Activated CD4-positive, alpha-beta memory T cell treated with anti-CD3 and anti-CD28 coated beads for 36 hours (primary cell): Measurements from ENCODE around the gene MYCN. TPM values are rescaled to one million over a fixed set of nuclear protein-coding genes. Genes with fewer than 3 reads are reported as not detected.

Experiments used
- CTCF ChIA-PET: fragments of 350-600 bp; sonication (Branson Sonifier 250); formaldehyde crosslinking; loops from one replicate; lab custom pipeline; 2021; ENCODE audit warnings: antibody characterized with exemption, inconsistent platforms; lab: Charles Lee
- POLR2A ChIA-PET: fragments of 350-600 bp; sonication (Branson Sonifier 250); formaldehyde crosslinking; loops from one replicate; lab custom pipeline; 2021; ENCODE audit warnings: antibody characterized with exemption; lab: Charles Lee
- DNase-seq: peaks from one replicate; pipeline ENCODE4 v3.0.0-alpha.2; 2020
- H3K27ac Mint-ChIP-seq: one replicate; pipeline ENCODE4 v1.8.0; 2021; ENCODE audit warnings: mixed read lengths
- H3K27me3 Mint-ChIP-seq: one replicate; pipeline ENCODE4 v1.8.0; 2021; ENCODE audit warnings: mixed read lengths
- H3K36me3 Mint-ChIP-seq: one replicate; pipeline ENCODE4 v1.8.0; 2021; ENCODE audit warnings: mixed read lengths
- H3K4me1 Mint-ChIP-seq: one replicate; pipeline ENCODE4 v1.8.0; 2021; ENCODE audit warnings: low read depth, mixed read lengths
- H3K4me3 Mint-ChIP-seq: one replicate; pipeline ENCODE4 v1.8.0; 2021; ENCODE audit warnings: mild to moderate bottlenecking, mixed read lengths
- H3K9me3 Mint-ChIP-seq: one replicate; pipeline ENCODE4 v1.8.0; 2021; ENCODE audit warnings: mixed read lengths
- intact Hi-C: fragments of 100-400 bp; cut with micrococcal nuclease; formaldehyde crosslinking; loops from one replicate; pipeline ENCODE4 v1.15.1; 2023
- total RNA-seq, 2 experiments: library from RNA; stranded (reverse); gene quantifications; one replicate each; pipeline ENCODE4 v1.2.3, GENCODE V29; 2021

MYCN gene
- total RNA-seq = under 1 TPM; 0.17 to 0.38 TPM

DNA sequence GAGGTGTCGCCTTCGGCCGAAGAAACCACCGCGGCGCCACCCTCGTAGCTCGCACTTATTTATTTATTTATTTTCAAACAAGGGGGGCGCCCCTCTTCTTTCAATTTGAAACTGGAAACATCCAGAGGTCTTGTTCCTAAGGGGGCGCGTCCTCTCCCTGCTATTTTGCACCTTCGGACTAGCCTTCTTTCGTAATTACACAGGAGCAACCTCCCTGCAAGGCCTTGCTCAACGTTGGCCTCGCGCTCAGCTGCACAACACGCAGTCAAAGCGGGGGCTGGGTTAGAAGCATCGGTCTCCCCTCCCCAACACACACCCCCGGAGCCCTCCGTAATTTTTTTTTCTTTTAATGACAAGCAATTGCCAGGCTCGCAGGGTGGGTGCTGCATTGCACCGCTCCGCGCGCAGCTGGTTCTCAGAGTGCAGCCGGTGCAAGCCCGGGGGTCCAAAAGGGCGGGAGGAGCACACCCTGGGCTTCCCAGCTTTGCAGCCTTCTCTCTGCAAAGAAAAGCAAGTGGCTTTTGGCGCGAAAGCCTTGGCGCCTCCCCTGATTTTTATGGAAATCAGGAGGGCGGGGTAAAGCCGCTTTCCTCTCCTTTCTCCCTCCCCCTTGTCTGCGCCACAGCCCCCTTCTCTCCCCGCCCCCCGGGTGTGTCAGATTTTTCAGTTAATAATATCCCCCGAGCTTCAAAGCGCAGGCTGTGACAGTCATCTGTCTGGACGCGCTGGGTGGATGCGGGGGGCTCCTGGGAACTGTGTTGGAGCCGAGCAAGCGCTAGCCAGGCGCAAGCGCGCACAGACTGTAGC, at the start of gene MYCN:
TSS of gene MYCN (plus strand) at position 697 of the 807 bp plus-strand sequence. CDS start 1,515 bp downstream, outside the sequence.
- Mint-ChIP-seq H3K4me3 (peak within 1 kb of the TSS; percentile 33), H3K9me3 (no peaks in the 10 kb centered on the region), H3K27me3 (peaks cover 41% of the 10 kb centered on the region), H3K4me1 (peaks cover 20% of the 10 kb centered on the region), H3K27ac (no peak within 1 kb of the TSS), H3K36me3 (no peaks in the 10 kb centered on the region)
- ChIA-PET POLR2A (no interaction called here), CTCF (interaction anchor here (0.7 to 3.7 kb wide), 22 partner anchors 9 to 682 kb away, joined by 3 to 39 read pairs (median 4); no protein-coding TSS in a partner anchor)
- peak; percentile 61 for DNase-seq
- intact Hi-C loops = loop anchor here (2.0 to 10.0 kb wide), 6 partner anchors 29 to 567 kb away; no protein-coding TSS in a partner anchor

DNA sequence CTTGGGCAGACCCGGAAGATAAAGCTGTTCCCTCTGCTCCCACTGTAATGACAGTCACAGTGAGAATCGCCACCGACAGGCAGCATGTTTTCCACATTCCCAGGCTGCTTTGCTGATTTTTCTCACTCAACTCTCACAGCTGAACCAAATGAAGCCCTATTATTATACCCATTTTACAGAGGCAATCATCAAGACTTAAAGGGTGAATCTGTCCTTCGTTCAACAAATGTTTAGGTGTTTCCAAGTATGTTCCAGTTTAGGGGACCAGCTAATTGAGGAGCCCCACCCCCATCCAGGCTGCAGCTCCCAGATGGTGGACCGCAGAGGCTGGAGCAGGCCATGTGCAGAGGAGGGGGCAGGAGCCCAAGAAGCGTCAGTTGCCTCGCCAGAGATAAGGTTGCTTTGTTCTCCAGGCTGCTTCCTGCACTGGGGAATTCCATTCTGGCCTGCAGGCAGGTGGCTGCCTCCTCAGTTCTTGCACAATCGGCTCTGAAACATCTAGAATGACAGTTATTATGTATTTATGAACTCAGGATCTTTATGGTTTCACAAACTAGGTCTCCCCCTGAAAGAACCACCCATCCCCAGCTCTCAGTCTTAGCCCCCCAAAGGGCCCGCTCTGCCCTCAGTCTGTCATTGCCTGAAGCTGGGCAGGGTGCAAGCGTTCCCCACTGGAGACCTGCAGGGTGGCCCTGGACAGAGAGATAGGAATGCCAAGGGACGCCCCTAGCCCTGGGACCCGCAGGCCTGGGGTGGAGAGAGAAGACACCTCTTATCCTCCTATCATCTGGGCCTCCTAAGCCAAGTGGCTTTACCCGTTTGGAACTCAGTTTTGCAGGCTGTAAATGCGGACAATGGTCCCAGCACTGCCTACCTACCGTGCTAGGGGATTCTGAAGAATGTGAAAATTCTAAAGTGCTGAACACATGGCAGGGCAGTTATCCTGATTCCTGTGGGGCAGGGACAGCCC, 49.1 kb upstream of the MYCN start:
- no peaks in the 10 kb centered on the region for H3K4me1 Mint-ChIP-seq
- ChIA-PET POLR2A (no interaction called here), CTCF (no interaction called here)
- no peak for DNase-seq
- no peaks in the 10 kb centered on the region for H3K36me3 Mint-ChIP-seq
- no peak overlapping the region for H3K4me3 Mint-ChIP-seq
- intact Hi-C loops = no loop called here
- no peaks in the 10 kb centered on the region for H3K9me3 Mint-ChIP-seq
- no peaks in the 10 kb centered on the region for H3K27me3 Mint-ChIP-seq
- H3K27ac Mint-ChIP-seq = no peak overlapping the region

DNA sequence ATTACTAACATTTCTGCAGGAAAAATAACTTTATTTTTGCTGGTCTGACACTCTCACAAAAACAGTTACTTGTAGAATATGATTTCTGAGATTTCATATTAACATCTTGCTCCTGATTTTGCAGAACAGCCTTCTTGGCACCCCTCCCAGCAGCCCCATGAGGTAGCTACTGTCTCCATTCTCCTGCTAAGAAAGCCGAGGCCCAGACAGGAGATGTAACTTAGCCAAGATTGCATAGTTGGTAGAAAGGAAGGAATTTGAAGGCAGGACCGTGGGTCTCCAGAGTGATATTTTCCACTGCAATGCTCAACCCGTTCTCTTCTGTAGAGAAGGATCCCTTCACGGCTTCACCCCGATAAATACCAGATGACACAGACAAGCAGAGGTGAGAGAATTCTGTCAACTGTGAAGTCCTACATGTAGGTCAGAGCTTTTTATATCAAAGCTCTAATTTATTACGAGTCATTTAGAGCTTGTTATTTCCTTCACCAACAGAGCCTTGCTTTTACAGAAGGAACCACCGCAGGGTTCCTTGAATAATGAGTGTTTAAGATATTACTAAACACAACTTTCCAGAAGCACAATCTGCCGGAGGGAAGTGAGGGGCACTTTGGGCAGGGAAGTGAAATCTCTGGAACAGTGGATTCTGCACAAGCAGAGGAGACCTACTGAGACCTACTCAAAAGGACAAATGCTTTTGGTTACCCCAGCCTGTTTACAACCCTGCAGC, 48.0 kb upstream of the MYCN start:
- ChIA-PET POLR2A (no interaction called here), CTCF (no interaction called here)
- Mint-ChIP-seq H3K27ac (no peak overlapping the region), H3K9me3 (peaks cover 5% of the 10 kb centered on the region), H3K27me3 (no peaks in the 10 kb centered on the region), H3K36me3 (no peaks in the 10 kb centered on the region), H3K4me1 (no peaks in the 10 kb centered on the region), H3K4me3 (no peak overlapping the region)
- intact Hi-C loops = no loop called here
- no peak for DNase-seq

DNA sequence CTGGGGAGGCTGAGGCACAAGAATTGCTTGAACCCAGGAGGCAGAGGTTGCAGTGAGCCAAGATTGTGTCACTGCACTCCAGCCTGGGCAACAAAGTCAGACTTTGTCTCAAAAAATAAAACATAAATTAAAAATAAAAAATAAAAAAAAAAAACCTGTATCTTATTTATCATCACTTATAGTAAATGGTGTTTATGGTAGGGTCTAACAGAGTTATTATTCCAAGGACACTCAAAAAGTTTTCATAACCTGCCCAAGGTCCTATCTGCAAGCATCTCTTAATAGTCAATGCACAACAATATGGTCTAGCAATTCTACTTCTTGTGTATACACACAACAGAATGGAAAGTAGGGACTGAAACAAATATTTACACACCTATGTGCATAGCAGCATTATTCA, 47.3 kb upstream of the MYCN start:
- intact Hi-C loops = no loop called here
- no peak for DNase-seq
- ChIA-PET CTCF (no interaction called here), POLR2A (no interaction called here)
- Mint-ChIP-seq H3K27ac (no peak overlapping the region), H3K4me1 (no peaks in the 10 kb centered on the region), H3K36me3 (no peaks in the 10 kb centered on the region), H3K9me3 (peaks cover 9% of the 10 kb centered on the region), H3K27me3 (no peaks in the 10 kb centered on the region), H3K4me3 (no peak overlapping the region)

DNA sequence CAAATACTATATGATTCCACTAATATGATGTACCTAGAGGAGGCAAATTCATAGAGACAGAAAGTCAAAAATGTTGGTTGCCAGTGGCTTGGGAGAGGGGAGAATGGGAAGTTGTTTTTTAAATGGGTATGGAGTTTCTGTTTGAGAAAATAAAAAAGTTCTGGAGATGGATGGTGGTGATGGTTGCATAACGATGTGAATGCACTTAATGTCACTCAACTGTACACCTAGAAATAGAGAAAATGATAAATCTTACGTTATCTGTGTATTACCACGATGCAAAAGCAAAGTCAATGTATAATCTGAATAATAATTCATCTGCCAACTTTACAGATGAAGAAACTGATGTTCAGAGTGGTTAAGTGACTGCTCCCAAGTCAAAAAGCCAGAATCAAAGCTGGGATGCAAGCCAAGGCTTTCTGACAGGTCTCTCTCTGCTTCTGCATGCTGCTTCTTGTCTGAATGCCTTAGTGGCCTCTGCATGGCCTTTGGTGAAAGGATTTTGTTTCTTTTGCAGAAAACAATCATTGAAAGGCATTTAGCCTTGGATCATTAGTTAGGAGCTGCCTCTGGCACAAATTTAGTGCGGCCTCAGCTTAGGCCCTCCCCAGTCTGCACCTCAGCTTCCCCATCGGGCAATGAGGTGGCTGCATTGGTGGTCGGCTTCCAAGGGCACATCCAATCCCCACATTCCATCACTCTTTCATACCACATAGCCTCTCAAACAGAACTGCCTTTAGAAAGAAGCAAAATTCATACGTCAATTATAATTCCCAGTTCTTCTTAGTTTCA, 46.5 kb upstream of the MYCN start:
- Mint-ChIP-seq H3K27me3 (no peaks in the 10 kb centered on the region), H3K4me1 (no peaks in the 10 kb centered on the region), H3K36me3 (no peaks in the 10 kb centered on the region), H3K4me3 (no peak overlapping the region), H3K27ac (no peak overlapping the region), H3K9me3 (peaks cover 13% of the 10 kb centered on the region)
- ChIA-PET CTCF (no interaction called here), POLR2A (no interaction called here)
- no peak for DNase-seq
- intact Hi-C loops = no loop called here

DNA sequence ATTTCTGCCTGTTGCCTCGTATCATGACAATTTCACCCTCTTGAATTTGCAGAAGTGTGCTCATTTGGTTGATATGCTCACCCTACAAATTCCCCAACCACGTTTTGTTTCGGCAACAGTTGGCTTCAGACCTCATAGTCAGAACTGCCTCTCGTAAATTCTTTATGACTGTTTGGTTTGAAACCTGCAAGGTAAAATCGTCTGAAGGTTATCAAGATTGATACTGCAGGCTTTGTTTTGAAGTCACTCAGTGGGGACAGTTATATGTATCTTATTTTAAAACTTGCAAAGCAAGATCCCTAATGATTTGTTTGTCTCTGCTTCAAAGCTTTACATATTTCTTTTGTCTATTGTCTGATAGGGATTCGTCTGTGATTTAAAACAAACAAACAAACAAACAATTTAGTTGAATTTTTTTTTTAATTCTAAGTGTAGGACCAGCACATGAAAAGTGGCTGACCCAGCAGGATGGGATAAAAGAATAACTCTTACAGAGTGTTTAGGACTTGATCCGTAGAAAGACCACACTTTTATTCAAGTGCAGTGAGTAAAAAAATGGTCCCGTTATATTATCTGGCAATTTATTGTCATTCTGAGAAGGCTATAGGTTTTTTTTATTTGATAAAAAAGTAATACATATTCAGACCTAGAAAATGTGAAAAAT, 45.7 kb upstream of the MYCN start:
- no peak for DNase-seq
- Mint-ChIP-seq H3K27me3 (no peaks in the 10 kb centered on the region), H3K4me3 (no peak overlapping the region), H3K4me1 (no peaks in the 10 kb centered on the region), H3K27ac (no peak overlapping the region), H3K36me3 (no peaks in the 10 kb centered on the region), H3K9me3 (peaks cover 14% of the 10 kb centered on the region)
- intact Hi-C loops = no loop called here
- CTCF ChIA-PET = no interaction called here
- POLR2A ChIA-PET = no interaction called here

DNA sequence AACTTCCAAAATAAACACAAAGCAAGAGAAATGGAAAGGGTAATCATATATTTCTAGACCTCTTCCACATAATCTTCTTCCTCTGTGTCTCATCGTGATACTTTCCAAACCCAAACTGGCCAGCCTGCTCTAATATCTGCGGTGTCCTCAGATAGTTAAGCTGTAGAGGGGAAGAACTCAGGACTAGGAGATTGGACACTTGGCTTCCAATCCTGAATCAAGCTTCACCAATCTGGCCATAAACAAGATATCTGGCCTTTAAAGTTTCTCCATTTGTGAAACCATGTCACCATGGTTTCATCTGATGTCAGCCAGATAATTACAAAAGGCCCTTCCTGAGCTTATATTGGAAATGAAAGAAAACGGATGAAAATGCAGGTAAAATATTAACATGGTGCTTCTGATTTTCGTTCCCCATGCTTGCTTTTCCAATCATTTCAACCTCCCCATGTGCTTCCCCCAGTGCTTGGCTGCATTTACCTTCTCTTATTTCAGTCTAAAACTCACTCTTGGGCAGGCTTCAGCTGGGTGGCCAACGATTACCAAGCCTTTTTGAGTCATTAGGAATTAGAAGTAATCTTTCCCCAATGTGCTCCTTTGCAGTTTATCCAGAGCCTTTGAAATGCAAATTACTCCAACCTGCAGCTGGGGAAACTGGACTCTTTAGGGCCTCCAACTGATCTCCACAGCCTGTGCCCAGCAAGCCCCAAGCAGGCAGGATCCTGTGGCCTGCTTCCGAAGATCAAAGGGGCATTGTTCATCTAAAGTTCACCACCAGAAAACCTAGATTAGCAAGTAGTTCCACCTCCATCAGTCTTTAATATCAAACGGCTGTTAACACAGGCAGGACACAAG, 44.5 kb upstream of the MYCN start:
- POLR2A ChIA-PET = no interaction called here
- H3K27ac Mint-ChIP-seq = no peak overlapping the region
- no peaks in the 10 kb centered on the region for H3K4me1 Mint-ChIP-seq
- no peaks in the 10 kb centered on the region for H3K36me3 Mint-ChIP-seq
- H3K9me3 Mint-ChIP-seq = peaks cover 16% of the 10 kb centered on the region
- CTCF ChIA-PET = no interaction called here
- intact Hi-C loops = no loop called here
- no peaks in the 10 kb centered on the region for H3K27me3 Mint-ChIP-seq
- DNase-seq = no peak
- H3K4me3 Mint-ChIP-seq = no peak overlapping the region

DNA sequence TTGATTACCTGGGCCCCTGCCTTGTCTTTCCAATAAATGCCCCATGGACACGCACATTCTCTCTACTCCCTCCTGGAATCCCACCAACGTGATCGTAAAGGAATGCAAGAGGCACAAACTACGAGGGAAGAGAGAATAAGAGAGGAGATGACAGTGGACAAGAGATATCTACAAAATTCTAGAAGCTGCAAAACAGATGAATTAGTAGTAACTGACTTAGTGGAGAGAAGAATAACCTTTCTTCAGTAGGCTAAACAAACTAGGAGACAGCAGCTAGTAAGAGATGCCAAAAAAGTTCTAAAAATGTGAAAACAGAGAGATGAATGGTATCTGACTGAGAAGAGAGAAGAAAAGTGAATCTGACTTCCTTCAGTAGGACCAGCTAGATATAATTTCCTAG, 43.5 kb upstream of the MYCN start:
- POLR2A ChIA-PET = no interaction called here
- no peak overlapping the region for H3K4me3 Mint-ChIP-seq
- no peak for DNase-seq

DNA sequence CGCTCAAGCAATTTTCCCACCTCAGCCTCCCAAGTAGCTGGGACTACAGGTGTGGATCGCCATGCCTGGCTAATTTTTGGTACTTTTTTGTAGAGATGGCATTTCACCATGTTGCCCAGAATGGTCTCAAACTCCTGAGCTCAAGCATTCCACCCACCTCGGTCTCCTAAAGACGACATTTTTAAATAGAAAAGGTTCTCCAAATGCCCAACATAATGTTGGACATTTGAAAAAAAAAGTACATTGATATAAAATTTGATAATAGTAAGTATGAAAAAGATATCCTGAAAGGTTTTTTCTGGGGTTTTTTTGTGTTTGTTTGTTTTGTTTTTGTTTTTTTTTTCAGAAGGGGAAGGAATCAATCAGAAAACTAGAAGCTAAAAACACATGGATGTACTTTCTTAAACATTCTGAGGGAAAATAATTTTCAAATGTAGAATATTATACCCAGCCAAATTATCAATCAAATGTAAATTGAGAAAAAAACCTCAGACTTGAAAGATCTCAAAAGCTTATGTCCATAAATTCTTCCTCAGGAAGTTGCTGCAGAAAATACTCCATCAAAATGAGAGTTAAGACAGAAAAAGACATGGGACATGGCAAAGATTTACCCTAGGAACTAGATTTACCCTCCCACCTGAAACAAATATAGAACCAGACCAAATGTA, 42.8 kb upstream of the MYCN start:
- H3K4me1 Mint-ChIP-seq = no peaks in the 10 kb centered on the region
- ChIA-PET CTCF (no interaction called here), POLR2A (no interaction called here)
- H3K36me3 Mint-ChIP-seq = no peaks in the 10 kb centered on the region
- H3K27ac Mint-ChIP-seq = no peak overlapping the region
- intact Hi-C loops = no loop called here
- H3K27me3 Mint-ChIP-seq = no peaks in the 10 kb centered on the region
- H3K4me3 Mint-ChIP-seq = no peak overlapping the region
- peaks cover 16% of the 10 kb centered on the region for H3K9me3 Mint-ChIP-seq
- DNase-seq = no peak

More for the DNA sequence above, 43.5 kb upstream of the MYCN start:
- Mint-ChIP-seq H3K36me3 (no peaks in the 10 kb centered on the region), H3K9me3 (peaks cover 16% of the 10 kb centered on the region), H3K27ac (no peak overlapping the region), H3K27me3 (no peaks in the 10 kb centered on the region), H3K4me1 (no peaks in the 10 kb centered on the region)
- CTCF ChIA-PET = no interaction called here
- intact Hi-C loops = no loop called here

DNA sequence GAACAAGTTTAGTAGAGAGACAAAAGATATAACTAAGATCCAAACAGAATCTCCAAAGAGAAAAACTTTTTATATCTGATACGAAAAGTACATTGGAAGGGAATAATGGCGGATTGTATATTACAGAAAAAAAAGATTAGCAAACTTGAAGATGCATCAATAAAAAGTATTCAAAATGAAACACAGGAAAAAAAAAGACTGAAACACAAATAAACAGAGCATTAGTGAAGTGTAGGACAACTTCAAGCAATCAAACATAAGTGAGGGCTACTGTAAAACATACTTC, 41.1 kb upstream of the MYCN start:
- no peak overlapping the region for H3K27ac Mint-ChIP-seq
- ChIA-PET POLR2A (no interaction called here), CTCF (no interaction called here)
- H3K36me3 Mint-ChIP-seq = no peaks in the 10 kb centered on the region
- H3K4me3 Mint-ChIP-seq = no peak overlapping the region
- intact Hi-C loops = no loop called here
- no peaks in the 10 kb centered on the region for H3K4me1 Mint-ChIP-seq
- DNase-seq = no peak
- peaks cover 2% of the 10 kb centered on the region for H3K27me3 Mint-ChIP-seq
- H3K9me3 Mint-ChIP-seq = peaks cover 16% of the 10 kb centered on the region
